HG03175 (cell line): ENCODE data around the gene TPSB2.
"Not testable (repeated sequence)": the region's sequence is repeated elsewhere in the genome, so short reads cannot be mapped to it uniquely, and the experiment has no call there.

Experiments
- ATAC-seq: cut with Tn5 transposase; IDR thresholded peaks from one replicate; pipeline ENCODE4 v1.9.1; 2021; ENCODE audit warnings: mild to moderate bottlenecking, moderate library complexity; ENCODE audit not compliant: unreplicated experiment

TPSB2 gene

GRCh38 chr16:1185460-1186207 lies 44.4 kb downstream of the TPSB2 start:
- ATAC-seq, result not testable (repeated sequence)

GRCh38 chr16:1184980-1185379 lies 45.0 kb downstream of the TPSB2 start:
- no peak for ATAC-seq

GRCh38 chr16:1184156-1184868 lies 45.7 kb downstream of the TPSB2 start:
- ATAC-seq, result no peak

GRCh38 chr16:1182950-1183907 lies 46.8 kb downstream of the TPSB2 start:
- no peak for ATAC-seq

- no peak for ATAC-seq
These were observed 47.7 kb downstream of the TPSB2 start for GRCh38 chr16:1182316-1182671.

- ATAC-seq, result no peak
These were observed 48.3 kb downstream of the TPSB2 start for GRCh38 chr16:1181404-1182315.

GRCh38 chr16:1180549-1181403 lies 49.2 kb downstream of the TPSB2 start:
- ATAC-seq, result no peak
